Activated CD8-positive, alpha-beta memory T cell treated with anti-CD3 and anti-CD28 coated beads, Interleukin-2, amount 50 U/mL, for 24 hours (primary cell): ENCODE data around the gene PAX5.

Source experiments
- DNase-seq: peaks from one replicate; pipeline ENCODE4 v3.0.0-alpha.2; 2020; ENCODE audit errors: extremely low read depth

Gene PAX5

DNA sequence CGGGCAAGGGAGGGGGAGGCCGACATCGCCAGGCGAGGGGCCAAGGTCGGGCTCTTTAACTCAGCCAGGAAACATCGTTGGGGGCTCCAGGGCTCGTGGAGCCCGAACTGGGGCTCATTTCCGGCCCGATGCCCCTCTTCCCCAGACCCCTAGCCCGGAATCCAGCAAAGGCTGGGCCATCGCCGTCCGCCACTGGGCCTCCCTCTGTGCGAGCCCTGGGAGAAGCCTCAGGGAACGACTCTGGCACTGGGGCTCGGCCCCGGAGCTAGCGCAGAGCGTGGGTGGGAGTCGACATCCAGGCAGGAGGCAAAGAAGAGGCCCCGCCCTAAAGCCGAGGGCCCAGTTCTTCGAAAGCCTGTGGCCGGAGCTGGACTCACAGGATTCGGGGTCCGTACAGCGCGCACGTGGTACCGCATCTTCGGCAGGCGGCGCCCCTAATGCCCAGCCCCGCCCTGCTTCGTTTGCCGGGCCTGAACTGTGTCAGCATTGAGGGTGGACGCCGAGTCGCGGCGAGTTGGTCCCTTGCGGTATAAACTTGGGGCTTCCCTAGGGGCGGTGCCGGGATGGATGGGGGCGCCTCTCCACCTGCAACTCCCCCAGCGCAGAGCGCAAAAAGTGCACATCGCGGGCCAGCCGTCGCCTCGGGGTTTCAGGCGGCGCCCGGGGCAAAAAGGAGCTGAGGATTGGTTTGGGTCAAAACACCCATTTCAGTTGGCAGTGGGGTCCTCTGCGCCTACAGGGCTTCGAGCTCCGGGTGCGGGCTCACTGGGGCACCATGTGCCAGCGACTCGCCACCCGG lies 3.6 kb upstream of the PAX5 start:
- no peak for DNase-seq

DNA sequence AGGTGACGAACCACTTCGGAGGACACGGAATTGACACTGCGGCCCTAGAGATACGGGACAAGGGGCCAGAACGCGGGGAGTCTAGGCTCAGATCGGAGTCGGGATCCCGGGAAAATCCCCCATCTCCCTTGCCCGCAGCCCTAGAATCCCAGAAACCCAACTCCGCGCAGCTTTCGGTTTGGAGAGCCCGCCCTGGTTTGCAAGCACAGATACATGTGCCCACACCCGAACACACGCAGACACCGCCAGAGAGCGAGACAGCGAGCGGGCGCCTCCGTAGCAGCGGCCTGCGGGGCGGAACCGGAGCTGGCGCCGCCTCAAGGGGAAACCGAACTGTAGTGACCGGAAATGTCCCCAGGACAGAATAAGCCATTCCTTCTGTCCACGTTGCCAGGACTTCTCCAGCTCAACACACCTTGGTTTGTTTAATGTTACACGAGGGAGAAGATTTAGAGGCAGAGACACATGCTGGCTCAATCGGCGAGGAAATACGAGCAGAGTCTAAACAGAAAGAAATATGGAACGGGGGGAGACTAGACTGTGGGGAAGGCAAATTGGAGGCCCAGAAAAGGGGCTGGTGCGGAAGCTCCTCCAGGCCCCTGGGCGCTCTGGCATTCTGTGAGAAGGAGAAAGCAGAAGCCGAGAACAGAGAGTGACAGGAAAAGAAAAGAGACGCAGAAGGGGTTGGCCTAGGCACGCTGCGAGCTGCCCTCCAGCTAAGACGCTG lies 2.9 kb upstream of the PAX5 start:
- no peak for DNase-seq

DNA sequence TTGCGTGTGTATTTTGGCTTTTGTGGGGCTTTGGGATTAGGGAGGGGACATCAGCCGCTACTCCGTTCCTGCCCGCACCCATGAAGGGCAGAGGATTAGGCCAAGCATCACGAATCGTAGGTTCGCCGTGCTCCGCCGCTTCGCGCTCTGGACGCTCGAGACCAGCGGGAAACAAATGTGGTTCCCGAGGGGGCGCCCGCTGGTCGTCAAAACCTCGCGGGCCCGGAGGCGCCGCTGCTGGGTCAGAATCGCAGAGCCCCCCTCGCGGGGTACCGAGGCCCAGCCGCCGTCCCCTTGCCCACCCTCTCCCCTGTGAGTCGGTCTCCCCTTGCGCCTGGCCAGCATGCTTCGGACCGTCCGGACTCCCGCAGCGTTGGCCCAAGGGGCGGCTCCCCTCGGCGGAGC lies 2.3 kb upstream of the PAX5 start:
- DNase-seq, result no peak

DNA sequence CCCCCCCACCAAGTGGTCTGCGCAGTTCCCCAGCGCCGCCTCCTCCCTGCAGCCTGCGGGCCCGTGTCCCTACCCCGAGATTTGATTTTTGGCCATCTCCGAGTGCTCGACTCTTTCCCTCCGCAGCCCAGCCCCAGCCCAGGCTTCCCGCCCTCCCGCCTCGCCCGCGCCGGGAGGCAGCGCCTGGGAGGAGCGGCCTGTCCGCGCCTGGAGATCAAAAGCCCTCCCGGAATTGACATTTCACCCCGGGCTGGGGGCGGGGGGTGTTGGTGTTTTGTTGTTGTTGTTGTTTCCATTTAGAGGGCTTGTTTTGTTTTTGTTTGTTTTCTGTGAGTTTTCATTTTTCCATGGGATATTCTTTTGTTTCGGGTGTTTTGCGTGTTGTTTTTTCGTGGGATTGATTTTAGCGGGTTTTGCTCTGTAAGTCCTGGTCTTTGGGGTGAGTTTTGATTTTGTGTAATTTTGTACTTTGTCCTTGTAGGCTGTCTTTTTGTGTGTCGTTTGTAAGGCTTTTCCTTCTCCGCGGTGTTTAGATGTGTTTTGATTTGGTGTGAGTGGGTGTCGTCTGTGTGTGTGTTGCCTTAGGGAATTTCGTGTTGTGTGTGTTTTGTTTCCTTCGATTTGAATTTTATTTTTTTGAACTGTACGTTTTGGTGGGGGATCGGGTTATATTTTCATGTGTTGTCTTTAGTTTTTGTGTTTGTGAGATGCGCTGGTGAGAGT lies 1.7 kb upstream of the PAX5 start:
- DNase-seq, result no peak

DNA sequence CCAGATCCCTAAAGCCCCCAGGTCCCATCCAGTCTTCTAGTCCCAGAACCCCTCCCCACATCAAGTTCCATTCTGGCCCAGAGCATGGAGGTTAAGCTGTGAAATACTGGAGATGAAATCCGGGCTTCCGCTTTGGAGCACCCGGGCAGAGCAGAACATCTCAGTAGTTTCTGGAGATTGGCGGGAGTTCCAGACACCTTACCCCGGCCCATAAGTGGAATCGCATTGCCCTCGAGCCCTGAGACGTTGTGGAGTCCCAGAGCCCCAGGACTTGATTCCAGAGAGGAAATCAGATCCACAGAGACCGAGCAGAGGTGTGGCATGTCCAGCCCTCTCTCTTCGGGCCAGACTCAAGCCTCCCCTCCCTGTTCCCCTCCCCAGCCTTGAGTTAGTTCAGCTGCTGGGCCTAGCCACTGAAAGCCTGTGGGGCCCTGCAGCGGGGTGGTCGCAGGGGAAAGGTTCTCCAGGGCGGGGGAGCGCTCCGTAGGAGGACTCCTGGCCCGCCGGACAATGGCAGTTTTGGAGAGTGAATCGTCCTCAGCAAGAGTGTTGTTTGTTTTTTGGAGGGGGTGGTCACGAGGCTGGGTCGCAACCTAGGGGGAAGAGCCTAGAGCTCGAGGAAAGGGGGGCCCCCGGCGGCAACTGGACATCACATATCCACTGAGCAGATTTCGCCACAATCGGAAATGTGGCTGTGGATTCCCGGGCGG lies 1.0 kb upstream of the PAX5 start:
- no peak for DNase-seq

DNA sequence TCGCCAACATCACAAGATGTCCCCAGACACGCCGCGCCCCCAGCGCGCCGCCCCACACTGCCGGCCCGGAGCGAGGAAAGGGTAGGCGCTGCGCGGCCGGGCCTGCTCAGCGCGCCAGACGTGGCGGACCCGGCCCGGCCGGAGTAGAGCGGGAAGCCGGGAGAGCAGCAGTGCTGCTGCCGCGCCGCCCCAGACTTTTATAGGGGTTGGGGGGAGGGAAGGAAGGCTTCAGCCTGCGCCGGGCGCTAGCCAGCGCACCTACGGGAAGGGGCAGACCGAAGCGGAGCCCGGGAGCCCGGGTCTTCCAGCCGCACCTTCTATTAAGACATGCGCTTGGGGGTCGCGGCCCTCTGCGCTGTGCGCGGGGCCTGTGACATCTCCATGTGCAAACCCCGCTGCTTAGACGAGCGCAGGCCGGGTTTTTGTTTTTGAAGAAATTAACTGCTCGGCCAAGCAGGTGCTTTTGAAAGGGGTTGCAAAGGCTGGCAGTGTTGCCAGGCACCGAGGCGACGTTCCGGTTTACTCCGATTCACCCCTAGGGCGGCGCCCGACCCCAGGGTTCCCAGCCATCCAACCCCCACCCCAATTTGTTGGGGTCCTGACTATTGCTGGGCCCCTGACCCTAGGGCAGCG lies 353 bp upstream of the PAX5 start:
- no peak for DNase-seq

DNA sequence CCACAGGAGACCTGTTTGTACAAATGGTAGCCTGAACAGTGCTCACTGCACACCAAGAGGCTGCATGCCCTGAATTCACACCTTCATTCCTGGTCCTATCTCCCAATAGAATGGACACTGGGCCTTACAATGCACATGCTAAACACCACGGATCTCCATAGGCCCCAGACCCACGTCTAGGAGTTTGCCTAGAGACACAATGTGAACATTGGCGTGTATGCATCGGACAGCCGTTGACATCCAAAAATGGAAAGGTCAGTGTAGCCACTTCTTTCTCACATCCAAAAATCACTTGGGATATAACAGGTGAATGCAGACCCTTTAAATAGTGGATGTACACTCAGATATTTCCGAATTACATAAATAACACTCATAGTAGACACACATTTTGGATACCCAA lies 927 bp downstream of the PAX5 start:
- DNase-seq, result no peak

DNA sequence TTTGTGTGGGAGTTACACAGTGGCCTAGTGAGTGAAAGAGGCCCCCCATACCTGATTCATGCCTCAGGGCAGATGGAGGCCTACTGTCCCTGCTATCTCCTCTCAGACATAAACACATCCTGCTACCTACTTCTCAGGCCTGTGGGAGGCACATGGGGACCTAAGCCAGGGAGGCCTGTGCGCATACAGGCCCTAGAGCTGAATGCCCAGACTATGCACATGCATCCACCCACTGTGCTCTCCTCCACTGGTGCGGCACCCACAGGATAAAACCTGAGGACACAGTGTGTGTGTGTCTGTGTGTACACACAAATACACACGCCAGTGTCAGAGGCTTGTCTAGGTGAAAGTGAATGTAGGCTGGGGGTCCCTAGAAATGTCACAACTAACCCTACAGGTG lies 1.4 kb downstream of the PAX5 start:
- DNase-seq, result no peak

DNA sequence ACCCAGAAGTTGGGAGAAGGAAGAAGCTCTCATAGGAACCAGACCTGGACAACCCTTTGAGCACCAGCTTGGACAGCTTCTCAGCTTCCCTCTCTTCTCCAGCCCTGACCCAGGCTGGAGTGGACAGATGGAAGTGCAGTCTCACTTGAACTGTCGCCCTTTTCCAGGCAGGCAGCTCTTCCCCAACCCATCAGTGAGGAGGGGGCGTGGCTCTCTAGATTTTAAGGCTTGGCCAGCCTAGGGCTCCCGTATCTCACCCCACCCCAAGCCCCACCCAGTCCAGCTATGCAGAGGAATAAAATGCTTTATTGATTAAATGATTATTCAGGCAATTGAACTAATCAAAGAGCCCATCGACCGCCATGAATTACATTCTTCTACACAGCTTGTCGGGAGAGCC lies 2.2 kb downstream of the PAX5 start:
- no peak for DNase-seq

DNA sequence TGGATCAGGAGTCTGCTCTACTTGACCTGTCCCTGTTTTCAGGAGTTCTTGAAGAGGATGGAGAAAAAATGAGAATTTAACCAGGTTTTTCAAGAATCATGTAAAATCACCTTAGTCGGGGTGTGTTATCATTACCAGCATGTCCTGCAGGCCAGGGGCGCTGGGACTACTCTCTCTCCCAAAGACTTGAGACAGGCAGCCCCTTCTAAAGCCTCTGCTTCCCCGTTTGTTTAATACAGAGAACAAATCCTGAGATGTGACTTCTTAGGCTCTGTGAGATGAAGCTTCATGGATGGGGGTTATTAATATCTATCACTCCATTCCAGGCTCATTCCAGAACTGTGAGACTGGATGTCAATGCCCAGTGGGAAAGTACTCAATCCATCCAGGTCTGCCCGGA lies 3.0 kb downstream of the PAX5 start:
- DNase-seq, result no peak

DNA sequence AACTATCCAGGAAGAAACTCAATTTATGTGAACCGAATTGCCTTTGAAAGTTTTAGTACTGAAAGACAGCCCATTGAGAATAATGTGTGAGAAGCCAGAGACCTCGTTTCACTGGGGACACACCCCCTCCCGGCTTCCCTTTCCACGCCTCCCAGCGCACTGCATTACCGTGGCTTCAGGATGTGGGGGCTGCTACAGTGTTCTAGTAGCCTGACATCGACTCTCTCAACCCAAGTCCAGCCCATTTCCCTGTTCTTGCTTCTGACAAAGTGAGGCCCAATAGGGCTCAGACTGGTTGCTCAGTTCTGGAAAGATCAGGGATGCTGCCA lies 3.5 kb downstream of the PAX5 start:
- DNase-seq, result no peak

DNA sequence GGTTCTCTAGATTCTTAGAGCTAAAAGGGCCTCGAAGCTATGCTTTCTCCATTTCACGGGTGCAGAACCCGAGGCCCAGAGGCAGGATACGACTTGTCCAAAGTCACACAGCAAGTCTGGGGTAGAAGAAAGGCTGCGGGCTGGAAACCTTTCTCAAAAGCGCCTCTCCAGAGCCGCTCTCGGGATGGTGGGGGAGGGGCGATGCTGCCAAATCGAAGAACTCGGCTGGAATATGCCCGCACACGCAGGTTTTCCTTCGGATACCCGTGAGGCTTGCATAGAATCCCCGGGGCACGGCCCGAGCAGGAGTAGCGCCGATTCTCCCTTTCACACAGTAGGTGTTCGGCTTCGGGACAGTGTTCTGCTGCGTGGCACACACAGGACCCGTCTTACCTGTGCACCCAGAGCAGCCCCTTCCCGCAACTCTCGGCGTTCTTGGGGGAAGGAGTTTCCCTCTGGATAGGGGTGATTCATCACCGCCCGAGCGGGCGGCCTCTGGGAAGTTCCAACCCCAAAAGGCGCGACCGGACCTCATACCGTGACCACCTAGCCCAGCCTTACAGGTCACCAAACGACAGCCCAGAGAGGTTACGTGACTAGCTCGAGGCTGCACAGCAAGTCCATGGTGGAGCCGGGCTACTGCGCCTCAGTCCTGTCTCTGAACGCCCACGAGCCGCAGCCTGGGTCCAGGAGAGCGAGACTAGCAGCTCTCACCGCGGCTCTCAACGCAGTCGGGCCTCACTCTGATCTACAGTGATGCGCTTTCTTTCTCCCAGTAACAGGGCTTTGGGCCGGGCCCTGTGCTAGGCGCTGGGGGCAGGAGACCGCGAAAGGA lies 4.1 kb downstream of the PAX5 start:
- no peak for DNase-seq

DNA sequence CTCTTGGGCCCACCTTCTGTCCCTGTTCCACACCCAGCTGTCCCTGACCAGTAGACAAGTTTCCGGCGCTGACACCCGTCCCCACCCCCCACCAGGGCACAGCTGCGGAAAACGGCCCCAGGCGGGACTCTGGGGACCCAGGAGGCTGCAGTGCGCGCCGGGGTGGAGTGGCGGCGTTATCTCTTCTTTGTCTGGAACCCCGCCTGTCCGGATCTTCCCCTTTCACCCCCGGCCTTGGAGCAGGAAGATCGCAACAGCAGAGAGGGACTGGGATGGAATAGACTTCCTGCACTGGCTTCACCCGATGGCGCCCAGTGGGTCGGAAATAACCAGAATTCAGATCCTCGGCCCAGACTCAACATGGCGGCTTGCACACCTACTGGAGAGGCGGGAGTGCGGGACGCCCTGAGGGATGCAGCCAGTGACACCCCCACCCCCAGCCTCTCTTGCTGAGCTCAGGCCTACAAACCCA lies 4.7 kb downstream of the PAX5 start:
- DNase-seq, result no peak

DNA sequence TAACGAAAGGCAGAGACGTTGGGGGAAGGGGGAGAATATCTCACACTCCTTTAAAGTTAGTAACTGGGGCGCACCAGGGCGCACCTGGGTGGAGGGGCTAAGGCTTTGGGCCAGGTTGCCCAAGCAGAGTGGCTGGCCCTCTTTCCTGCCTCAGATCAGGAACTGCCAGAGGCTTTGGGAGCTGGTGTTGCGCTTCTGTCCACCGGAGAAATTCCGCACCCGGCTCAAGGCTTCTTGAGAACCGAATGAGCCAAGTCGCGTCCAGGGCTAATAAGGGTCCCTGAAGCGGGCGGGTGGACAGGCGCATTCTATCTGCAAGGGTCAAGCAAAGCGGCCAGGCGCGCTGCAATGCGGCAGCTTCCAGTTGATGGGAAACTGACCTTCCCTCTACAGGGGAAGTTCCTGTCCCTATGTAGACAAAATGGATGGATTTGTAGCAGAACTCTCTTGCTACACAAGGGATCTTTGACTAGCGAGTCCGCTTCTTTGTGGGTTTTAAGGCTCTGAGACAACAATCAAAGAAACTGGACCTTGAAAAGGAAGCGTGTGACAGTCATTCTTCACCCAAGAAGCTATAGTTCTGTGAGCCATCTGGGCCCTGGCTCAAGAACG lies 5.5 kb downstream of the PAX5 start:
- no peak for DNase-seq

DNA sequence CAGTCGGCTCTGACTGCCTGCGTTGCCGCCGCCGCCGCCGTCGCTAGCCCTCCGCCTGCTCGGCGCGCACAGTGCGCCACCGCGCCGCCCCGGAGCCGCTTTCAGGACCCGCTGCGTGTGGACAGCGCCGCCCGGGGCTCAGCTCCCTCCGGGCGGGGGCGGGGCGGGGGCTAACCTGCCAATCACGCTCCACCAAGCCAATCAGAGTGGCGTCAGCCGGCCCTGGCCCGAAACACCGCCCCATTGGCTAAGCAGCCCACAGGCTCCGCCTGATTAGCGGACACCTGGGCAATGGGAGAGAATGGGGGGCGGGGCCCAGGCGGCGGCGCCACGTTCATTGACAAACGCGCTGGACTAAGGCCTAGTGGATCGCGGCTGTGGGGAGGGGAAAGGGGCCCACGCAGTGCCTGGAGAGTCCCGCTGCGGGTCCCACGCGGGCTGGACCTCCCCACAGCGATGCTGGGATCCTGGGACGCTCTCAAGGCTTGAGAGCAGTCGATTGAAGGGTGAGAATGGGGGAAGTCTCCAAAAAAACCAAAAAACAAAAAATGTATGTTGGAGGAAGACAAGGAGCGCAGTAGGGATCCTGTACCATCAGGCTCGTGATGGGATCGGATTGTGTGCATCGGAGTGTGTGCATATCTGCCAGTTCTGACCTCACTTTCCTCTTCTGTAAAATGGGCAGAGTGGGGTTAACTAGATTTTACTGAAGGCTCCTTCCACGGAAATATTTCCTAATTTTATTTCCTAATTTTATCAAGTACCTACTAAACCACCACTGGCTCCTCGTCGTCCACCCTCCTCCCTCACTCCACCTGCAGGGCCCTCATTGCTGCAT lies 6.3 kb downstream of the PAX5 start:
- peak; percentile 72 for DNase-seq

DNA sequence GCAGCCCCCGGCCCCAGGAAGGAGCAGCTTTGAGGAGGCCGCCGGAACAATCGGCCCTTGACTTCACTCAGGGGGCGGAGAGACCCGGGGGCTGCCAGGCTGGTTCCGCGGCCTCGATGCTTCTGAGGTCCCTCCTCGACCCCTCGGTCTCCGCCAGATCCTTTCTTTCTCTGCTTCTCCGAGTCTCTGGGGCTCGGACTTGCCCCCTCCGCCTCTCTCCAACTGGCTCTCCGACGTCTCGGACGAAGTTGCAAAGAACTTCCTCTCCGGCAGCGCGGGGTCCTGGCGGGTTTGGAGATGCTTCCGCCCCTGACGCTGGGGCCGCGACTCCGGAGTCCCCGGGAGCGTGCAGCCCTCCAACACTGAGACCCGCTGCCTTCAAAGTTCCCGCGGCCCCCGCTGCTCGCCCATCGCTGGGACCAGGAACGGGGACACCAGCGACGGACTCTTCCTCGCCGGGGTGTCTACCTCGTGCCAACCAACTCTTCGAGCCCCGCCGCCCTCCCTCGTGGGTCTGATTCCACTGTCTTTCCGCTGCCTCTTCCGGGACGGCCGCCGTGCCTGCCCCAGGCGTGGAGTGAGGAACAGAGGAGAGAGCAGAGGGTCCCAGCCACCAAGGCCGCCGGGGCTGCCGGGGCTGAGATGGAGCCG lies 7.0 kb downstream of the PAX5 start:
- DNase-seq, result no peak

DNA sequence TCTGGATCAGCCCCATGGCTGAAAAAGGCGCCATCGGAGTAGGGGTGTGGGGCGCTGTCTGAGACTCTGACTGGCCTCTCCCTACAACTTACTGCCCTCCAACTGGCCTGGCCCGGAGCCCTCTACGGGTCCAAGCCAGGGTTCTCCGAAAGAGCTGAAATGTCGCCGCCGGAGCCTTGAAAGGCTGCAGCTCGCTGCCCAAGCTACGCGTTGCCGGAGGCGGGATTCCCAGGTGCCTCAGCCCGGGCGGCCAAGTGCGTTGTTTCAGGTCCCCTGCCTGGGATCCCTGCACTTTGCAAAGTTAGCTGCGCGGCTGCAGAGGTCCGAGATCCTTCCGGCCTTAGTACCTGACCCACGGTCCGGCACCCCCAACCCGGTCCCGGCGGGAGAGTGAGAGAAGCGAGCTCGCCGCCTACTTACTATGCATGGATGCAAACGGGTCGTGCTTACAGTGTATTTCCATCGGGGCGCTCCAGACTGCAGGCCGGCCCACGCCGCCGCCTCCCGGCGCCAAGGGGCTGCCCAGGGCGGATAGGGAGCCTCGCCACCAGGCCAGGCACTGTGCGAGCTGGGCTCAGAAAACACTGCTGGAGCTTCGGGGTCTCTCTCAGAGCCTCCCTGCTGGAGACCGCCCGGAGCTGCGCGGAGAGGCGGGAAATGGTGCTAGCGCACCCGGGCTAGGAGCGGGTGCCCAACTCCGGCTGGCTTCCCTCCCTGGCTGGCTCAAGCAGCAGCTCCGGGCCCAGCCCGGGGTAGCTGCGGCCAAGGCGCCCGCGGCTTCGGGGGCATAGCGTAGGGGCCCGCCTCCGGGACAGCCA lies 7.7 kb downstream of the PAX5 start:
- DNase-seq, result no peak

DNA sequence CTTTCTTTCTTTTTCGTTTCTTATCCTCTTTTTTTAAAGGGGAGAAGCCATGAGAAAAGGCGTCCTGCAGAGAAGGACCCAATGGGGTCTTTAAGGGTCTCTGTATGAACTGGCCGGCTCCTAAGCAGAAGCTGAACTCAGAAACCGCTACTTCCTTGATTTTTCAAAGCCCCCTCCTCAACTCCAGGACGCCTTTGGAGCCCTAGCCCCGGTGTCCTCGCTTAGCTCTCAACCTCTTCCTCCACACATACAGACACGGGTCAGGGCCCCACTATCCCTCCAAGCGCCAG lies 8.3 kb downstream of the PAX5 start:
- no peak for DNase-seq
